Measurements from ENCODE around the gene KCNH5. TPM values are rescaled to one million over a fixed set of nuclear protein-coding genes. Genes with fewer than 3 reads are reported as not detected.

KCNH5 gene
- polyA plus RNA-seq, 4 donors, result 0.01 to 0.03 TPM; not detected in 2

- H3K9me3 ChIP-seq (ENCODE audit: control insufficient read depth in 2 of 2, insufficient read depth in 1 of 2, low read depth in 1 of 2, low read length in 1 of 2), result no peaks in the 10 kb centered on the region
- WGBS, 3 donors, result 77 to 83% (median 83%) methylated on average over 4 of the region's 4 CpGs
- H3K4me1 ChIP-seq (ENCODE audit: control insufficient read depth in 3 of 3, insufficient read depth in 2 of 3, low read depth in 1 of 3, low read length in 2 of 3), result no peaks in the 10 kb centered on the region
- H3K27me3 ChIP-seq (ENCODE audit: control insufficient read depth in 3 of 3, insufficient read depth in 3 of 3, low read length in 3 of 3), result peaks cover 0 to 2% (median 0%) of the 10 kb centered on the region in 3 donors
- DNase-seq (no peak), FAIRE-seq (no peak)
- no peaks in the 10 kb centered on the region for H3K36me3 ChIP-seq (ENCODE audit: control insufficient read depth in 3 of 3, insufficient read depth in 2 of 3, low read depth in 1 of 3, low read length in 3 of 3)
- no peak overlapping the region for H3K27ac ChIP-seq (ENCODE audit: low read depth in 1 of 3, low read length in 2 of 3)
- no peak overlapping the region for H3K4me3 ChIP-seq (ENCODE audit: low read depth in 1 of 3, low read length in 3 of 3)
These were observed 30.6 kb downstream of the KCNH5 start for GRCh38 chr14:63014621-63015020.

GRCh38 chr14:63012171-63012570, 33.1 kb downstream of the KCNH5 start:
- H3K9me3 ChIP-seq (ENCODE audit: control insufficient read depth in 2 of 2, insufficient read depth in 1 of 2, low read depth in 1 of 2, low read length in 1 of 2), result no peaks in the 10 kb centered on the region
- H3K36me3 ChIP-seq (ENCODE audit: control insufficient read depth in 3 of 3, insufficient read depth in 2 of 3, low read depth in 1 of 3, low read length in 3 of 3), result no peaks in the 10 kb centered on the region
- H3K4me3 ChIP-seq (ENCODE audit: low read depth in 1 of 3, low read length in 3 of 3), result no peak overlapping the region
- peaks cover 0 to 2% (median 0%) of the 10 kb centered on the region in 3 donors for H3K27me3 ChIP-seq (ENCODE audit: control insufficient read depth in 3 of 3, insufficient read depth in 3 of 3, low read length in 3 of 3)
- 87 to 90% (median 90%) methylated on average over 3 of the region's 3 CpGs for WGBS, 3 donors
- H3K27ac ChIP-seq (ENCODE audit: low read depth in 1 of 3, low read length in 2 of 3), result no peak overlapping the region
- FAIRE-seq (no peak), DNase-seq (no peak)
- H3K4me1 ChIP-seq (ENCODE audit: control insufficient read depth in 3 of 3, insufficient read depth in 2 of 3, low read depth in 1 of 3, low read length in 2 of 3), result no peaks in the 10 kb centered on the region

GRCh38 chr14:63011623-63012022, 33.6 kb downstream of the KCNH5 start:
- Histone ChIP-seq H3K27ac (ENCODE audit: low read depth in 1 of 3, low read length in 2 of 3) (no peak overlapping the region), H3K36me3 (ENCODE audit: control insufficient read depth in 3 of 3, insufficient read depth in 2 of 3, low read depth in 1 of 3, low read length in 3 of 3) (no peaks in the 10 kb centered on the region), H3K4me3 (ENCODE audit: low read depth in 1 of 3, low read length in 3 of 3) (no peak overlapping the region), H3K9me3 (ENCODE audit: control insufficient read depth in 2 of 2, insufficient read depth in 1 of 2, low read depth in 1 of 2, low read length in 1 of 2) (no peaks in the 10 kb centered on the region), H3K4me1 (ENCODE audit: control insufficient read depth in 3 of 3, insufficient read depth in 2 of 3, low read depth in 1 of 3, low read length in 2 of 3) (no peaks in the 10 kb centered on the region), H3K27me3 (ENCODE audit: control insufficient read depth in 3 of 3, insufficient read depth in 3 of 3, low read length in 3 of 3) (peaks cover 0 to 2% (median 0%) of the 10 kb centered on the region in 3 donors)
- DNase-seq (no peak), FAIRE-seq (no peak)
- 53 to 75% (median 57%) methylated on average over 2 of the region's 2 CpGs for WGBS, 3 donors

- no peak overlapping the region for H3K4me3 ChIP-seq (ENCODE audit: low read depth in 1 of 3, low read length in 3 of 3)
- WGBS, 3 donors, result 84 to 94% (median 90%) methylated on average over 2 of the region's 2 CpGs
- DNase-seq (no peak), FAIRE-seq (no peak)
- no peaks in the 10 kb centered on the region for H3K9me3 ChIP-seq (ENCODE audit: control insufficient read depth in 2 of 2, insufficient read depth in 1 of 2, low read depth in 1 of 2, low read length in 1 of 2)
- H3K36me3 ChIP-seq (ENCODE audit: control insufficient read depth in 3 of 3, insufficient read depth in 2 of 3, low read depth in 1 of 3, low read length in 3 of 3), result no peaks in the 10 kb centered on the region
- no peaks in the 10 kb centered on the region for H3K4me1 ChIP-seq (ENCODE audit: control insufficient read depth in 3 of 3, insufficient read depth in 2 of 3, low read depth in 1 of 3, low read length in 2 of 3)
- H3K27me3 ChIP-seq (ENCODE audit: control insufficient read depth in 3 of 3, insufficient read depth in 3 of 3, low read length in 3 of 3), result no peaks in the 10 kb centered on the region
- no peak overlapping the region for H3K27ac ChIP-seq (ENCODE audit: low read depth in 1 of 3, low read length in 2 of 3)
These were observed 35.8 kb downstream of the KCNH5 start for GRCh38 chr14:63009495-63009894.

GRCh38 chr14:63006531-63006930, 38.7 kb downstream of the KCNH5 start:
- no peak for FAIRE-seq
- Histone ChIP-seq H3K9me3 (ENCODE audit: control insufficient read depth in 2 of 2, insufficient read depth in 1 of 2, low read depth in 1 of 2, low read length in 1 of 2) (no peaks in the 10 kb centered on the region), H3K36me3 (ENCODE audit: control insufficient read depth in 3 of 3, insufficient read depth in 2 of 3, low read depth in 1 of 3, low read length in 3 of 3) (no peaks in the 10 kb centered on the region), H3K27me3 (ENCODE audit: control insufficient read depth in 3 of 3, insufficient read depth in 3 of 3, low read length in 3 of 3) (no peaks in the 10 kb centered on the region), H3K27ac (ENCODE audit: low read depth in 1 of 3, low read length in 2 of 3) (no peak overlapping the region), H3K4me3 (ENCODE audit: low read depth in 1 of 3, low read length in 3 of 3) (no peak overlapping the region), H3K4me1 (ENCODE audit: control insufficient read depth in 3 of 3, insufficient read depth in 2 of 3, low read depth in 1 of 3, low read length in 2 of 3) (no peaks in the 10 kb centered on the region)
- DNase-seq, result no peak
- WGBS, 3 donors, result 76 to 89% (median 83%) methylated on average over 2 of the region's 2 CpGs

GRCh38 chr14:62994096-62994495, 51.2 kb downstream of the KCNH5 start:
- Histone ChIP-seq H3K4me3 (ENCODE audit: low read depth in 1 of 3, low read length in 3 of 3) (no peak overlapping the region), H3K9me3 (ENCODE audit: control insufficient read depth in 2 of 2, insufficient read depth in 1 of 2, low read depth in 1 of 2, low read length in 1 of 2) (no peaks in the 10 kb centered on the region), H3K27ac (ENCODE audit: low read depth in 1 of 3, low read length in 2 of 3) (no peak overlapping the region), H3K36me3 (ENCODE audit: control insufficient read depth in 3 of 3, insufficient read depth in 2 of 3, low read depth in 1 of 3, low read length in 3 of 3) (no peaks in the 10 kb centered on the region), H3K4me1 (ENCODE audit: control insufficient read depth in 3 of 3, insufficient read depth in 2 of 3, low read depth in 1 of 3, low read length in 2 of 3) (no peaks in the 10 kb centered on the region), H3K27me3 (ENCODE audit: control insufficient read depth in 3 of 3, insufficient read depth in 3 of 3, low read length in 3 of 3) (no peaks in the 10 kb centered on the region)
- FAIRE-seq (no peak), DNase-seq (no peak)

- no peak for FAIRE-seq
These were observed 56.3 kb downstream of the KCNH5 start for GRCh38 chr14:62988967-62989366.

GRCh38 chr14:62983821-62984220, 61.4 kb downstream of the KCNH5 start:
- Histone ChIP-seq H3K9me3 (ENCODE audit: control insufficient read depth in 2 of 2, insufficient read depth in 1 of 2, low read depth in 1 of 2, low read length in 1 of 2) (peaks cover 0 to 2% of the 10 kb centered on the region in 2 donors), H3K4me1 (ENCODE audit: control insufficient read depth in 3 of 3, insufficient read depth in 2 of 3, low read depth in 1 of 3, low read length in 2 of 3) (no peaks in the 10 kb centered on the region), H3K27ac (ENCODE audit: low read depth in 1 of 3, low read length in 2 of 3) (no peak overlapping the region), H3K27me3 (ENCODE audit: control insufficient read depth in 3 of 3, insufficient read depth in 3 of 3, low read length in 3 of 3) (no peaks in the 10 kb centered on the region), H3K36me3 (ENCODE audit: control insufficient read depth in 3 of 3, insufficient read depth in 2 of 3, low read depth in 1 of 3, low read length in 3 of 3) (no peaks in the 10 kb centered on the region), H3K4me3 (ENCODE audit: low read depth in 1 of 3, low read length in 3 of 3) (no peak overlapping the region)
- FAIRE-seq (no peak), DNase-seq (no peak)

More at GRCh38 chr14:62988967-62989366, 56.3 kb downstream of the KCNH5 start:
- peaks cover 0 to 2% of the 10 kb centered on the region in 2 donors for H3K9me3 ChIP-seq (ENCODE audit: control insufficient read depth in 2 of 2, insufficient read depth in 1 of 2, low read depth in 1 of 2, low read length in 1 of 2)
- no peaks in the 10 kb centered on the region for H3K4me1 ChIP-seq (ENCODE audit: control insufficient read depth in 3 of 3, insufficient read depth in 2 of 3, low read depth in 1 of 3, low read length in 2 of 3)
- H3K4me3 ChIP-seq (ENCODE audit: low read depth in 1 of 3, low read length in 3 of 3), result no peak overlapping the region
- no peak for DNase-seq
- no peak overlapping the region for H3K27ac ChIP-seq (ENCODE audit: low read depth in 1 of 3, low read length in 2 of 3)
- H3K27me3 ChIP-seq (ENCODE audit: control insufficient read depth in 3 of 3, insufficient read depth in 3 of 3, low read length in 3 of 3), result no peaks in the 10 kb centered on the region
- WGBS, 3 donors, result 36 to 64% (median 56%) methylated on average over 3 of the region's 3 CpGs
- no peaks in the 10 kb centered on the region for H3K36me3 ChIP-seq (ENCODE audit: control insufficient read depth in 3 of 3, insufficient read depth in 2 of 3, low read depth in 1 of 3, low read length in 3 of 3)

GRCh38 chr14:62980693-62981092, 64.6 kb downstream of the KCNH5 start:
- no peaks in the 10 kb centered on the region for H3K27me3 ChIP-seq (ENCODE audit: control insufficient read depth in 3 of 3, insufficient read depth in 3 of 3, low read length in 3 of 3)
- FAIRE-seq (no peak), DNase-seq (no peak)
- 79 to 83% (median 82%) methylated on average over 7 of the region's 7 CpGs for WGBS, 3 donors
- no peak overlapping the region for H3K4me3 ChIP-seq (ENCODE audit: low read depth in 1 of 3, low read length in 3 of 3)
- H3K27ac ChIP-seq (ENCODE audit: low read depth in 1 of 3, low read length in 2 of 3), result no peak overlapping the region
- H3K36me3 ChIP-seq (ENCODE audit: control insufficient read depth in 3 of 3, insufficient read depth in 2 of 3, low read depth in 1 of 3, low read length in 3 of 3), result no peaks in the 10 kb centered on the region
- H3K9me3 ChIP-seq (ENCODE audit: control insufficient read depth in 2 of 2, insufficient read depth in 1 of 2, low read depth in 1 of 2, low read length in 1 of 2), result no peaks in the 10 kb centered on the region
- H3K4me1 ChIP-seq (ENCODE audit: control insufficient read depth in 3 of 3, insufficient read depth in 2 of 3, low read depth in 1 of 3, low read length in 2 of 3), result no peaks in the 10 kb centered on the region
